GM18526 (cell line): Measurements from ENCODE around the gene GNA15.

ENCODE experiments used
- POLR2A ChIP-seq: IDR thresholded peaks from 3 replicates; pipeline ENCODE4 v1.6.1; 2011; ENCODE audit not compliant: insufficient read length; ENCODE audit errors: extremely low read depth

Gene GNA15

GRCh38 chr19:3186891-3187661, 51.2 kb downstream of the GNA15 start:
- TF ChIP-seq POLR2A, result no peak

GRCh38 chr19:3187662-3188511, 52.1 kb downstream of the GNA15 start:
- no peak for TF ChIP-seq POLR2A

GRCh38 chr19:3188627-3189596, 53.1 kb downstream of the GNA15 start:
- TF ChIP-seq POLR2A, result no peak

- TF ChIP-seq POLR2A, result no peak
Measured at GRCh38 chr19:3189702-3190469, 54.1 kb downstream of the GNA15 start.

GRCh38 chr19:3190470-3190770, 54.6 kb downstream of the GNA15 start:
- TF ChIP-seq POLR2A, result no peak

- no peak for TF ChIP-seq POLR2A
Measured at GRCh38 chr19:3190921-3191805, 55.3 kb downstream of the GNA15 start.

- no peak for TF ChIP-seq POLR2A
Measured at GRCh38 chr19:3192228-3192635, 56.4 kb downstream of the GNA15 start.

- TF ChIP-seq POLR2A, result no peak
Measured at GRCh38 chr19:3192684-3193083, 56.9 kb downstream of the GNA15 start.

- no peak for TF ChIP-seq POLR2A
Measured at GRCh38 chr19:3193256-3194105, 57.6 kb downstream of the GNA15 start.

- no peak for TF ChIP-seq POLR2A
Measured at GRCh38 chr19:3194106-3195087, 58.6 kb downstream of the GNA15 start.

GRCh38 chr19:3196064-3196932, 60.5 kb downstream of the GNA15 start:
- no peak for TF ChIP-seq POLR2A
